MM.1S (cell line): ENCODE results near the gene ARFGEF3.

ENCODE experiments used
- DNase-seq: peaks from one replicate; pipeline ENCODE4 v3.0.0-alpha.2; 2015
- H2AFZ ChIP-seq: fragments of 300-600 bp; sonication (generic); 2 replicates; pipeline ENCODE4 v1.6.0; 2016; ENCODE audit warnings: antibody characterized with exemption, low read length
- H3F3A ChIP-seq: fragments of 300-600 bp; sonication (generic); 2 replicates; pipeline ENCODE4 v1.6.1; 2016; ENCODE audit warnings: mild to moderate bottlenecking, antibody characterized with exemption, low read length, moderate library complexity, mixed read lengths; ENCODE audit not compliant: insufficient read depth
- H3K27ac ChIP-seq: fragments of 300-600 bp; sonication (generic); 2 replicates; pipeline ENCODE4 v1.5.1; 2016; ENCODE audit warnings: mild to moderate bottlenecking, low read length
- H3K27me3 ChIP-seq: fragments of 300-600 bp; sonication (generic); replicated peaks from 2 replicates; pipeline ENCODE4 v1.6.0; 2016; ENCODE audit warnings: low read length; ENCODE audit not compliant: insufficient read depth
- H3K36me3 ChIP-seq: fragments of 300-600 bp; sonication (generic); replicated peaks from 2 replicates; pipeline ENCODE4 v1.6.1; 2016; ENCODE audit warnings: mild to moderate bottlenecking, low read length, mixed read lengths; ENCODE audit not compliant: insufficient read depth
- H3K4me1 ChIP-seq: fragments of 300-600 bp; sonication (generic); 2 replicates; pipeline ENCODE4 v1.6.1; 2016; ENCODE audit warnings: low read length, mixed read lengths
- H3K4me2 ChIP-seq: fragments of 300-600 bp; sonication (generic); 2 replicates; pipeline ENCODE4 v1.6.0; 2016; ENCODE audit warnings: low read depth, low read length
- H3K4me3 ChIP-seq: fragments of 300-600 bp; sonication (generic); 2 replicates; pipeline ENCODE4 v1.5.1; 2016; ENCODE audit warnings: low read length, mixed read lengths
- H3K79me2 ChIP-seq: fragments of 300-600 bp; sonication (generic); 2 replicates; pipeline ENCODE4 v1.6.1; 2016; ENCODE audit warnings: mixed run types, low read length, mixed read lengths
- H3K9ac ChIP-seq: fragments of 300-600 bp; sonication (generic); 2 replicates; pipeline ENCODE4 v1.6.1; 2016; ENCODE audit warnings: low read length, mixed read lengths
- H3K9me2 ChIP-seq: fragments of 300-600 bp; sonication (generic); replicated peaks from 2 replicates; pipeline ENCODE4 v1.6.1; 2016; ENCODE audit warnings: mild to moderate bottlenecking, low read length, mixed read lengths; ENCODE audit not compliant: insufficient read depth
- H3K9me3 ChIP-seq: fragments of 300-600 bp; sonication (generic); replicated peaks from 2 replicates; pipeline ENCODE4 v1.6.1; 2016; ENCODE audit warnings: mild to moderate bottlenecking, low read length, mixed read lengths; ENCODE audit not compliant: insufficient read depth
- H4K20me1 ChIP-seq: fragments of 300-600 bp; sonication (generic); 2 replicates; pipeline ENCODE4 v1.6.1; 2016; ENCODE audit warnings: mild to moderate bottlenecking, low read length, moderate library complexity, mixed read lengths; ENCODE audit not compliant: insufficient read depth
- EZH2 ChIP-seq: fragments of 300-600 bp; sonication (generic); optimal IDR thresholded peaks from 2 replicates; pipeline ENCODE3; 2017; ENCODE audit warnings: low read depth, mild to moderate bottlenecking, antibody characterized with exemption, low read length, mixed read lengths
- EZH2phosphoT487 ChIP-seq: fragments of 300-600 bp; sonication (generic); IDR thresholded peaks from 2 replicates; pipeline ENCODE4 v1.6.1; 2018; ENCODE audit warnings: antibody characterized with exemption, low read length
- TF ChIP-seq, protein P1 (sequence below): fragments of 300-600 bp; sonication (generic); IDR thresholded peaks from 2 replicates; pipeline ENCODE4 v1.5.1; 2016; ENCODE audit warnings: antibody characterized with exemption, low read length, mixed read lengths

Gene ARFGEF3

DNA sequence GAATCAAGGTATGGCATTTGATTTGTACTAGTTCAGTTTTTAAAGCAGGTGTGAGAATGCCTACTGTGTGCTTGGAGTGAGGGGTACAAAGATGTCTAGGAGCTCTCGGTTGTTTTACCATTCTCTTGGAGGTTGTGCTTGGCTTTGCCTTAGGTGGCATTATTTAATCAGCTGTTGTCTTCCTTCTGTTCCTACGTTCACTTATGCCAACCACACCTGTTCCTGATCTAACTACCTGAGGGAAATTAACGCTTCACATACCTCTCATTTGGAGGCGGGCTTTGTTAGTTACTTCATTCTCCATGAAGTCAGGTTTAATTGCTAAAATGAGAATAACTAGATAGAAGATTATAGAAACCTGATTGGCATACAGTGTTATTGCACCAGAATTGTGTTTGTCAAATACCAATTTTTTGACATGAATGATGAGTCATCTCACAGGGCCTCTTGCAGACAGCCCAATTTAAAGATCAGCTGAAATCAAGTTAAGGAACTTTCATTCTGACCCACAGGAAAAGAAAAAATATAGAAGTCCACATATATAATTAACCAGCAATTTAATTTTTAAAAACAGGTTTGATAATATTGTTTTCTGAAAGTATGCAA lies 81.4 kb downstream of the ARFGEF3 start:
- H3K9ac ChIP-seq: no peak overlapping the region
- H3K79me2 ChIP-seq: no peaks in the 10 kb centered on the region
- H3K9me3 ChIP-seq: no peaks in the 10 kb centered on the region
- H3K36me3 ChIP-seq: no peaks in the 10 kb centered on the region
- no peak overlapping the region for H2AFZ ChIP-seq
- no peaks in the 10 kb centered on the region for H4K20me1 ChIP-seq
- DNase-seq: no peak
- H3K4me3 ChIP-seq: no peak overlapping the region
- no peaks in the 10 kb centered on the region for H3K9me2 ChIP-seq
- H3K4me1 ChIP-seq: no peaks in the 10 kb centered on the region
- H3F3A ChIP-seq: no peaks in the 10 kb centered on the region
- TF ChIP-seq EZH2phosphoT487 (no peak), EZH2 (no peak)
- TF ChIP-seq, protein P1, sequence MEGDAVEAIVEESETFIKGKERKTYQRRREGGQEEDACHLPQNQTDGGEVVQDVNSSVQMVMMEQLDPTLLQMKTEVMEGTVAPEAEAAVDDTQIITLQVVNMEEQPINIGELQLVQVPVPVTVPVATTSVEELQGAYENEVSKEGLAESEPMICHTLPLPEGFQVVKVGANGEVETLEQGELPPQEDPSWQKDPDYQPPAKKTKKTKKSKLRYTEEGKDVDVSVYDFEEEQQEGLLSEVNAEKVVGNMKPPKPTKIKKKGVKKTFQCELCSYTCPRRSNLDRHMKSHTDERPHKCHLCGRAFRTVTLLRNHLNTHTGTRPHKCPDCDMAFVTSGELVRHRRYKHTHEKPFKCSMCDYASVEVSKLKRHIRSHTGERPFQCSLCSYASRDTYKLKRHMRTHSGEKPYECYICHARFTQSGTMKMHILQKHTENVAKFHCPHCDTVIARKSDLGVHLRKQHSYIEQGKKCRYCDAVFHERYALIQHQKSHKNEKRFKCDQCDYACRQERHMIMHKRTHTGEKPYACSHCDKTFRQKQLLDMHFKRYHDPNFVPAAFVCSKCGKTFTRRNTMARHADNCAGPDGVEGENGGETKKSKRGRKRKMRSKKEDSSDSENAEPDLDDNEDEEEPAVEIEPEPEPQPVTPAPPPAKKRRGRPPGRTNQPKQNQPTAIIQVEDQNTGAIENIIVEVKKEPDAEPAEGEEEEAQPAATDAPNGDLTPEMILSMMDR: no peak
- no peaks in the 10 kb centered on the region for H3K27me3 ChIP-seq
- no peak overlapping the region for H3K4me2 ChIP-seq
- H3K27ac ChIP-seq: no peak overlapping the region

DNA sequence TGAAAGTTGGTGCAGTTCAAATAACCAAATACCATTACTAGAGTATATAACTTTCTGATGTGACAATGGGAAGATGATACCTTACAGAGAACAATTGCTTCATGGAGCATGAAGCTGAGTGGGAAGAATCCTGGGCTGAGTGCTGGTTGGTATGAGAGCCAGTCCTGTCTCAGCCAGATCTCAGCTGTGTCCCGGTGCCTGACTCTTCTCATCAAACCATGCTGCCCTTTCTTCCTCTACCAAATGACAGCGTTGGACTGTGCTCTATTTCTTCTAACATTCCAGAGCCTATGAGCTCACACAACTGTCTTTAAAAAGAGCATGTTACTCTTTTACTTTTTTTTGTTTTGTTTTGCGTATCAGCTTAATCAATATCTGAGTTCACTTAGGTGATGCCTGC lies 84.0 kb downstream of the ARFGEF3 start:
- Histone ChIP-seq H3K36me3 (no peaks in the 10 kb centered on the region), H4K20me1 (no peaks in the 10 kb centered on the region), H3K79me2 (no peaks in the 10 kb centered on the region), H3K4me1 (no peaks in the 10 kb centered on the region), H3K9me3 (no peaks in the 10 kb centered on the region), H3K9me2 (no peaks in the 10 kb centered on the region), H3F3A (no peaks in the 10 kb centered on the region), H3K9ac (no peak overlapping the region), H3K4me2 (no peak overlapping the region), H3K4me3 (no peak overlapping the region), H2AFZ (no peak overlapping the region), H3K27ac (no peak overlapping the region), H3K27me3 (no peaks in the 10 kb centered on the region)
- DNase-seq: no peak
- TF ChIP-seq, protein P1: no peak
- TF ChIP-seq EZH2 (no peak), EZH2phosphoT487 (no peak)

DNA sequence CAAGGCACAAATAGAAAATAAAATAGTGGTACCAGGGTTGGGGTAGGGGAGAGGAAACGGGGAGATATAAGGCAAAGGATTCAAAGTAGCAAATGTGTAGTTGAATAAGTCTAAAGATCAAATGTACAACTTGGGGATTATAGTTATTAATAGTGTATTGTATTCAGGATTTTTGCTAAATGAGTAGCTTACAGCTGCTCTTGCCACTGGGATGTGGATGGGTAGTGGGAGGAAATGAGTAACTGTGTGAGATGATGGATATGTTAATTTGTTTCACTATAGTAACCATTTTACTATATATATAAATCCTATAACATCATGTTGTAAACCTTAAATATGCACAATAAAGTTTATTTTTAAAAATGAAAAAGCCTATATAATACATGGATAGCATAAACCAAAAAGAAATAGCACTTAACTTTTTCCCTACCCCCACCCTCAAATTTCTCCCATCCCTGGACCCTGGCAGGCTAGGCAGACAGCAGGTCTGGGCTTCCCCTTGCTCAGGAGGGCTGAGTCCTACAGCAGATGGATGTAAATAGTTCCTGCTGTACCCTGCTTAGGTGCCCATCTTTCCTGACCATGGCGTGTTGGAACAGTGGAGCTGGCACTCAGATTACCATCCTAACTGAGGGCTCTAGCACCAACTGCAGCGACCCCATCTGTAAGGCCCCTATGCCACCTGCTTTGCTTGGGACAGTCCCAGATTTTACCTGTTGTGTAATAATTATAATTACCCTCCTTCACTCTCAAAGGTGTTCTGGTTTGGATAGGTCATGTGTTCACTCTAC lies 85.1 kb downstream of the ARFGEF3 start:
- Histone ChIP-seq H3K9me2 (no peaks in the 10 kb centered on the region), H3K4me3 (no peak overlapping the region), H3K9me3 (no peaks in the 10 kb centered on the region), H3F3A (no peaks in the 10 kb centered on the region), H3K36me3 (no peaks in the 10 kb centered on the region), H3K27me3 (no peaks in the 10 kb centered on the region), H3K9ac (no peak overlapping the region), H3K4me1 (no peaks in the 10 kb centered on the region), H4K20me1 (no peaks in the 10 kb centered on the region), H3K79me2 (no peaks in the 10 kb centered on the region), H3K4me2 (no peak overlapping the region), H3K27ac (no peak overlapping the region), H2AFZ (no peak overlapping the region)
- TF ChIP-seq EZH2phosphoT487: no peak
- TF ChIP-seq, protein P1: no peak
- no peak for TF ChIP-seq EZH2
- no peak for DNase-seq
